ENCODE results near the gene UGP2.
"Not testable (repeated sequence)": the region's sequence is repeated elsewhere in the genome, so short reads cannot be mapped to it uniquely, and the experiment has no call there.

Gene UGP2

GRCh38 chr2:63845866-63846265 lies 4.2 kb downstream of the UGP2 start:
- TF ChIP-seq, protein P1, sequence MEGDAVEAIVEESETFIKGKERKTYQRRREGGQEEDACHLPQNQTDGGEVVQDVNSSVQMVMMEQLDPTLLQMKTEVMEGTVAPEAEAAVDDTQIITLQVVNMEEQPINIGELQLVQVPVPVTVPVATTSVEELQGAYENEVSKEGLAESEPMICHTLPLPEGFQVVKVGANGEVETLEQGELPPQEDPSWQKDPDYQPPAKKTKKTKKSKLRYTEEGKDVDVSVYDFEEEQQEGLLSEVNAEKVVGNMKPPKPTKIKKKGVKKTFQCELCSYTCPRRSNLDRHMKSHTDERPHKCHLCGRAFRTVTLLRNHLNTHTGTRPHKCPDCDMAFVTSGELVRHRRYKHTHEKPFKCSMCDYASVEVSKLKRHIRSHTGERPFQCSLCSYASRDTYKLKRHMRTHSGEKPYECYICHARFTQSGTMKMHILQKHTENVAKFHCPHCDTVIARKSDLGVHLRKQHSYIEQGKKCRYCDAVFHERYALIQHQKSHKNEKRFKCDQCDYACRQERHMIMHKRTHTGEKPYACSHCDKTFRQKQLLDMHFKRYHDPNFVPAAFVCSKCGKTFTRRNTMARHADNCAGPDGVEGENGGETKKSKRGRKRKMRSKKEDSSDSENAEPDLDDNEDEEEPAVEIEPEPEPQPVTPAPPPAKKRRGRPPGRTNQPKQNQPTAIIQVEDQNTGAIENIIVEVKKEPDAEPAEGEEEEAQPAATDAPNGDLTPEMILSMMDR (IDR thresholded peaks at IDR 0.05; ENCODE audit: borderline replicate concordance, insufficient read depth, low read depth, low read length), result no peak
- H3K4me3 ChIP-seq (ENCODE audit: low read depth, low read length), result no peak overlapping the region

DNA sequence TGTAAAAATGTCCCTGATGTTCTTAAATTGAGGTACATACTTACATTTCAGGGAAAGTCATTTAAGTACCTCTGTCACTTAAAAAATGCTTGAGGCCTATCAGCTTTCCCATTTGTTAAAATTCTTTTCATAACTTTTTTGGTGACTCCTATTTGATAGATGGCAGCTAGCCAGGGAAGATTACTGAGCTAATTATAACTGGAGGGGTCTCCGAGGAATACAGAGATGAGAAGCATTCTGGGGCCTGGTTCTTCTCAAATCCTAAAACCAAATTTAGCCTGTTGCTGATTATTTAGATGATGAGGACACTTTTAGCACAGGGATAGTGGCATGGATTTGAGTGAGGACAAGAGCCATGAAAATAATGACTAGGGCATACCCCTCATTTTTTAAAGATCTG lies 4.8 kb downstream of the UGP2 start:
- no peak overlapping the region for H3K4me3 ChIP-seq (ENCODE audit: low read depth, low read length)

GRCh38 chr2:63847571-63847970 lies 5.9 kb downstream of the UGP2 start:
- H3K4me3 ChIP-seq (ENCODE audit: low read depth, low read length), result not testable (repeated sequence)

More for the DNA sequence above, 4.8 kb downstream of the UGP2 start:
- TF ChIP-seq, protein P1 (IDR thresholded peaks at IDR 0.05; ENCODE audit: borderline replicate concordance, insufficient read depth, low read depth, low read length), result no peak

DNA sequence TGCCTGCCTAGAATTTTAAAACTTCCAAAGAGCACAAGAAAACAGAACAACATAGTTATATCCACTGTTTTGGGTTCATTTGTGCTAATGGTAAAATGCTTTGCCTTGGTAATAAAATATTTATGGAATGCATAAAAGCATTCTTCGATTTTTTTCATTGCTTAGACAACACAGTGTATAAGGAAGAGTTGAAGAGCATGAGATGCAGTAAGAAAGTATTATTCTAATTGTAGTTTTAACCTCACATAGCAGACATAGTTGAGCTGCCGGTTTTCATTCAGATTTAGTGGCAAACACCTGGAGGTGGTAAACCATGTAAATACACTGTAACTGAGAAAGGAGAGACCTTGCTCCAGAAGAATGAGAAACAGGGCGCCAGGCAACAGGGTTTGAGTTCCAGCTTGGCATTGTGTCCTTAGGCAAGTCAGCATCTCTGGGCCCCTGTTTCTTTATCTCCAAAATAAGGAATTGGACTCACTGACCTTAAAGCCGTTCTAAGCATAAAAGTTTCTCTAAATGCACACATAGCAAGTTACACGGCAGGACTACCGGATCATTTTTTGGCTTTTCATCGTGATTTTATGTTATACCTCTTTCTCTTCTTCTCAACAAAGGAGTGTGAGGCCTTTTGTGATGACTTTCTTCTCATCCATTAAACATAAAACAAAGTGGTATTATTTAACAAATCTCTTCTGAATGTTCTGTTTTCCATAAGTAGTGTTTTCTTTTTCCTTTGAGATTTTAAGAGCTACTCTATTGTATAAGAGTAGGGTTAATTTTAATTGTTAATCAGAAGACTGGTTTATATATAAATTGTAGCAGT lies 7.9 kb downstream of the UGP2 start:
- no peak overlapping the region for H3K4me3 ChIP-seq (ENCODE audit: low read depth, low read length)
- TF ChIP-seq, protein P1 (IDR thresholded peaks at IDR 0.05; ENCODE audit: borderline replicate concordance, insufficient read depth, low read depth, low read length), result no peak

DNA sequence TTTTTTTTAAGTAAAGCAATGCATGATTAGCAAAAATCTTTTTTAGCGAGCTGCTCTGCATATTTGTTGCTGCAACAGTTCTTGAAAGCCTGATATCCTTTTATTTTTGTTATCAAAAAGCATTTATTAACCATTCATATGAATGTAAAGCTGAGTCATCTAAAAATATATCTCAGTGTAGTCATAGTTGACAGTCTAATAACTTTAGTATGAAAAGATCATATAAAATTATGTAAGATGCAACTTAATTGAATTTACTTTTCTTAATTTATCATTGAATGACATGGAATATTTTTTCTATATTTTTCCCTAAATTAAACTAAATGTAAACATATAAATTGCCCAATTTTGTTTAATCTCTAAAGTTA lies 8.5 kb downstream of the UGP2 start:
- TF ChIP-seq, protein P1 (IDR thresholded peaks at IDR 0.05; ENCODE audit: borderline replicate concordance, insufficient read depth, low read depth, low read length), result no peak
- no peak overlapping the region for H3K4me3 ChIP-seq (ENCODE audit: low read depth, low read length)

DNA sequence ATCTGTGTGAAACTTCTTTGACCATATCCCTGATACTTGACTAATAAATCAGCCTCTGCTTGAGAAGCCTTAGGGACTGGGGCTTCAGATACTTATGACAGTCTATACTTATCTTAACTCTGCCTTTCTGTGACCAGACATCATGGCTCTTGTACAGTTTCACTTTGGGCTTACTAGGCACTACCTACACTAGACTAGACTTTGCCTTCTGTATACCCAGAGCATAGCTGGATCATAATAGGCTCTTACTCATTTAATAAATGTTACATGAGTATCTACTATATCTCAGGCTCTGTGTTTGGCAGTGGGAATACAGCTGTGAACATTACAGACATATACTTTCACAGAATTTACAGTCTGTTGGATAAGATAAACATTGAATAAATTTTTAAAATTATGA lies 9.0 kb downstream of the UGP2 start:
- no peak overlapping the region for H3K4me3 ChIP-seq (ENCODE audit: low read depth, low read length)
- TF ChIP-seq, protein P1 (IDR thresholded peaks at IDR 0.05; ENCODE audit: borderline replicate concordance, insufficient read depth, low read depth, low read length), result no peak

DNA sequence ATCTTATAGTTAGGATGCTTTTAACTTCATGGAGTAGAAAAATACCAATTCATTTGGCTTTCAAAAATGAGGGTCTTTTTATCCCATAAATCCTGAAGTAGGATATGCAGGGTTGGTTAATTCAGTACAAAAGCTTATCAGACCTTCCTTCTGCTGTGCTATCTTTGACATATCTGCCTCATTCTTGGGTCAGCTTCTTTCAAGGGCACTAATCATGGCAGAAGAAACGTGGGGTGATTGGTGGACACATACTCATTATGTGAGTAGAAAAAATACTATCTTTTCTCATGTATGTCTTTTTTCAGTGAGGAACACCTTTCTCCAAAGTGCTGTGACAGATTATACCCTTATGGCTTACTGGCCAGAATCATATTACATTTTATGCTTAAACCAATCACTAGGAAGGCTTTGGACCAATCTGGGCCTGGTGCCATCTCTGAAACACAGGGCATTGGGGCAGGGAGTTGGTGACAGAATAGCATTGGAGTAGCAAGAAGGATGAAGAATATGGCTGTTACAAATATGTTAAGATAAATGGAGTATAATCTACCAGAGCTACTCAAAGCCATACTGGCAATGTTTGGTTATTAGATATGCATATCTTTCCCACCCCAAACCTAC lies 10.1 kb downstream of the UGP2 start:
- TF ChIP-seq, protein P1 (IDR thresholded peaks at IDR 0.05; ENCODE audit: borderline replicate concordance, insufficient read depth, low read depth, low read length), result no peak
- no peak overlapping the region for H3K4me3 ChIP-seq (ENCODE audit: low read depth, low read length)

All from GM12875 (cell line).